ENCODE data around the gene SDK1.

SDK1 gene

DNA sequence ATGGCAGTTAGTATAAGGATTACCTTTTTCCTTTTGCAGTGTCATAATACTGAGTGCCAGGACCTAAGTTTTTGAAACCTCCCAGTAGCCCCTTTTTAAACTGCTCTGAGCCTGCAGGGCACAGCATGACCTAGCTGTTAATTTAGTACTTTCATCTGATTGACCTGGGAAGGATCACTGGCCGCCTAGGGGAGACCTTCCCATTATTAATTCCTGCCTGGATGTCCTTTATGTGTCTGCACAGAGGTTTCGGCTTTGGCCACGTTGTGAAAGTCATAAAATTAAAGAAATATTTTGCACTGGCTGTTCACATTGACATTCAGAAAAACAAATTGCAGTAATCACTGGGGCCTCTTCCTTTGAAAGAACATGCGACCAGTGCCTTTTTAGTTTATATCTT lies 290.2 kb downstream of the SDK1 start:
- no peak for DNase-seq (ENCODE audit: low read depth)

DNA sequence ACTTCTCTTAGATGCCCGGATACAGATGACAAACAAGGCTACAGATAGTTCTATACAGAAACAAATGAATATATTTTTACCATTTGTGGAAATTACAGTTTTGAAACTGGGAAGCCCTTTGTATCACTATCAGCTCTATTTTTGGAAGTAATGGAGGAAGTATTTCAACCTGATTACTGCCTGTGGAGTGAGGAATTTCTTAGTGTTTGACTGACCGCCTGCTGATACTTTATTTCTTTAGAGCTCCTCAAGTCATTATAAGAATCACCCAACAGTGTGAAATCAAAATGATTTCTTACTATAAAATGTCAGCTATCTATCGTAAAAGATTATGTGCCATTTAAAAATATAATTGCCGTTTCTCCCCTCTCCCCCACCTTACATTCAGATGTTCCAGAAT lies 290.9 kb downstream of the SDK1 start:
- no peak for DNase-seq (ENCODE audit: low read depth)

DNA sequence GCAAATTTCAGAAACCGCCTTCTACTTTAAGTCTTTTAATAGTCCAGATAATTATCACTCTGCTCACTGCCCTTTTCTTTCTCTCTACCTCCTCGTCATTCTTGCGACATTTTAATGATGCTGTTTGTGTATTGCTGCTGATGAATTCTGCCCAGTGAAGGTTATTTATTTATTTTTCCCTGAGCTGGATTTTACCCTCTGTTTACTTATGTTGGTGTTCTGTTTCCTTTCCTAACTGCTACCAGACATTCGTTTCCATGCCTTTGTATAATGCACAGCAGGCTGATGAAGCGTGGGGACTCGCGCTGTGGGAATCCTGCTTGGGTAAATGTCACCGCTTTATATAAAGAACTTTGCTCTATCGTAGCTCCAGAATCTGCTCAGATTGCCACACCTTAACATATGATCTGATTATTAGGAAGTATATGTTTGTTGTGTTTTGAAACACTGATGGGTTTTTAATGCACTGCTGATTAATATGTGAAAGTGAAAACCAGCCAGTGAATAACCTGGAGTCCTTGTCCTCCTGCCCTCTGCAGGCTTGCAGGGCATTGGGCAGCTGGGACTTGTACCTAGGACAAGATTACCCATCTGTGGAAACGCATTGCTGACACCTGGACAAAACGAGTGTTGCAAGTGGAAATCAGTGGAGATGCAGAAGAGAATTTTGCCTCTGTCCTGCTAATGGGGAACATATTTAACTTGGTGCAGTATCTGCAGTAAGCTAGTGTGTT lies 291.5 kb downstream of the SDK1 start:
- no peak for DNase-seq (ENCODE audit: low read depth)

DNA sequence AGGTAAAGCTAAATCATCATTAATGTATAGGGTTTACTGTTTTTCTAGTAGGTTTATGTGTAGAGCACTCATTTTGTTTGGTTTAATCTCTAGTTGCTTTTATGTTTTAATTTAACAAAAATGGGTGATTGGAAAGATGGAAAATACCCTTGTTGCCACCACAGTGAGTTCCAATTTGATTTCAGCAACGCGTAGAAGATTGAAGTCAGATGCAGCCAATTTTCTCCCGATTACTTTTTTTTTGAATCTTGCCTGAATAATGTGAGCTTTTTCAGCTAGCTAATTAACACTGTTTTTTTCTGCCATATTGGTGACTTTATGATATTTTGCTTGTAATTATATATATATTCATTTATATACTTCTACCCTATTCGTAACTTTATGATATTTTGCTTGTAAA lies 293.8 kb downstream of the SDK1 start:
- no peak for DNase-seq (ENCODE audit: low read depth)

DNA sequence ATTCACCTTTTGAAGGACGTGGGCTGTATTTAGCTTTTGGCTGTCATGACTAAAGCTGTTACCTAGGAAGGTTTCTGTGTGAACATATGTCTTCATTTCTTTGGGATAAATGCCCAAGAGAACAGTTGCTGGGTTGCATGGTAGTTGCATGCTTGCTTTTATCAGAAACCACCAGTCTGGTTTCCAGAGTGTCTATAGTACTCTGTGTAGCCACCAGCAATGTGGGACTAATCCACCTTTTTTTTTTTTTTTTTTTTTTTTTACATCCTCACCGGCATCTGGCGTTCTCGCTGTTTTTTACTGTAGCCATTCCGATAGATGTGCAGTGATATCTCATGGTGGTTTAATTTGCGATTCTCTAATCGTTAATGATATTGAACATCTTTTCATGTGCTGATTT lies 297.8 kb downstream of the SDK1 start:
- DNase-seq (ENCODE audit: low read depth) = no peak

DNA sequence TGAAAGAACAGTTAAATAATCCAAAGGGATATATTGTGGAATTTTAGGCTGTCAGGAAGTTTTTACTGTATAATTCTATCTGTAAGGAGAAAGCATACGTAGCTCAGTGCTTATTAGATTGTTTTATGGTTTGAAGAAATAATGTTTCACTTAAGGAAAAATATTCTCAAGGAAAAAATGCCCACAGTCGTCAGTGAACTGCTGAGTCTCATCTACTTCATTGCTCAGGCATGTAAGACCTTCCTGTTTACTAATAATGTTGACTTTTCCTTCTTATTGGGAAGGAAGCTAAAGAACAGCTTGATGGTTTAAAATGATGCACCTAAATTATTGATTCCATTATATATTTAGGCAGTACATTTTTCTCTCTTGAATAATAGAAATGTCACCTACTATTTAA lies 304.2 kb downstream of the SDK1 start:
- no peak for DNase-seq (ENCODE audit: low read depth)

DNA sequence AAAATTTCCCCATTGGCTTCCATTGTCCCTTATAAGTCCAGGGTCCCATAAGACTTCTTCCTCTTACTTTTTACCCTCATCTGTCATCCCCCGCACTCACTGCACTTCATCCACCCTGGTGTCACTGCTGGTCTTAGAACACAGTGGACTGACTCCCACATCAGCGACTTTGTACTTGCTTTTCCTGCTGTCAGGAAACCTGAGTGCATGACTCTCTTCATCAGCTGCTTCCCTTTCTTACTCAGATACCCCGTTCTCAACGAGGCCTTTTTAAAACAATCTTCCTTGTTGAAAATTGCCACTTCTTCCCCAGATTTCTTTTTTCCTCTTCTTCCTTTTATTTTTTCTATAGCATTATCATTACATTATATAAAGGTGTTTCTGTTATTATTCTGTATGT lies 305.4 kb downstream of the SDK1 start:
- DNase-seq (ENCODE audit: low read depth) = no peak

DNA sequence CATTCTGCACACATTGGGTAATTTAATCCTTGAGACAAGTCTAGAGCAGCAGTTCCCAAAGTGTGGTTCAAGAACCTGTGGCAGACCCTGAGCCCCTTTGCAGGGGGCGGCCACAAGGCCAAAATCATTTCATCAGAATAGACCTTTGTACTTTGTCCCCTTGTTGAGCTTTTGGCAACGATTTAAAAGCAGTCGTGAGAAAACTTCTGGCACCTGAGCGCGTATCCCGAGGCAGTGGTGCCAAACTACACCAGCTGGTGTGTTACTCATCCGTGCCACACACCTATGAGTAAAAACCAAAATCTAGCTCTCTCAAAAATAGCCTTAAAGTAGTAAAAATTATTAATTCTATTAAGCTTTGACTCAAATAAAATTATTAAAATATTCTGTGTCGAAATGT lies 306.8 kb downstream of the SDK1 start:
- no peak for DNase-seq (ENCODE audit: low read depth)

DNA sequence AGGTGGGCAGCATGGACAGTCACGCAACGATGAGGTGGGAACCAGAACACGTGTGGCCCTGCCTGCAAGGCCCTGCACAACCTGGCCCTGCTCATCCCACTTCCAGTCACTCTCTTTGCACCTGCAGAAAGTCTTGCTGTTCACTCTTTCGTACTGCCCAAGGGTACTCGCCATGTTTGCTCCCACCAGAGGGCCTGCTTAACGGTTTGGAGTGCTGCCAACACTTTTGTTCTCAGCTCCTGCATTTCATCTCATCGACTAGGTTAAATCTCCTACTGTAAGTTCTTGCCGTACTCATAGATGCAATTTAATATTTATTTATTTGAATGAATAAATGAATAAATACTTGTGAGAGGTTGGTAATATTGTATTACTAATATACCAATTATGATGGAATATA lies 315.3 kb downstream of the SDK1 start:
- DNase-seq (ENCODE audit: low read depth) = no peak

DNA sequence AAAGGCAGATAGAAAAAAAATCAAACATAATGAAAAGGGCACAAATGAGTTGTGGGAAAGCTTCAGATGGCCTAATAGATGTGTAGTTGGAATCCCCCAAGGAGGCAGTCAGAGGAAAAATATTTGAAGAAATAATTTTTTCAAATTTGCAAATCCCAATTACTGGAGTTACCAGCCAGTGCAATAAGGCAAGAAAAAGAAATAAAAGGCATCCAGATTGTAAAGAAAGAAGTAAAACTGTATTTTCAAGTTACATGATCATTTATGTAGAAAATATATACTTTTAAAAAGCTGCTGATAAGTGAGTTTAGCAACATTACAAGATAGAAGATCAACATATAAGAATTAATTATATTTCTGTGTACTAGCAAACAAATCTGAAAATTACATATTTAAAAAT lies 329.0 kb downstream of the SDK1 start:
- DNase-seq (ENCODE audit: low read depth) = no peak

DNA sequence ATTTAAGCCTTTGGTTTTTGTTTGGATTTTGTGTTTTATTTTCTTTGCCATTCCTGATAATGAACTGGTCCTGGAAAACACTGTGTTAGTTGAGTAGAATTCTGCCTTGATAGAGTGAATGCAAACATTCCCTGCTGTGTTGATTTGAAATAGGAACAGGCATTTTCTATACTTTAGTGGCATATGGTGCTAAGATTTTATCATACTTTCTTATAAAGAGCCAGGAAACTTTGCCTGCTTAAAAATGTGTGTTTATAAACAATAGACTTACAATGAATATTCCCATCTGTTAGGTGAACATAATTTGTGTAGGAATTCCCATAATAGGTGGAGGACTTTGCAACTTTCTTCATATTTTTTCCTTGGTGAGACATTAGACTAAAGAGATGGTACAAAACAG lies 333.3 kb downstream of the SDK1 start:
- no peak for DNase-seq (ENCODE audit: low read depth)

DNA sequence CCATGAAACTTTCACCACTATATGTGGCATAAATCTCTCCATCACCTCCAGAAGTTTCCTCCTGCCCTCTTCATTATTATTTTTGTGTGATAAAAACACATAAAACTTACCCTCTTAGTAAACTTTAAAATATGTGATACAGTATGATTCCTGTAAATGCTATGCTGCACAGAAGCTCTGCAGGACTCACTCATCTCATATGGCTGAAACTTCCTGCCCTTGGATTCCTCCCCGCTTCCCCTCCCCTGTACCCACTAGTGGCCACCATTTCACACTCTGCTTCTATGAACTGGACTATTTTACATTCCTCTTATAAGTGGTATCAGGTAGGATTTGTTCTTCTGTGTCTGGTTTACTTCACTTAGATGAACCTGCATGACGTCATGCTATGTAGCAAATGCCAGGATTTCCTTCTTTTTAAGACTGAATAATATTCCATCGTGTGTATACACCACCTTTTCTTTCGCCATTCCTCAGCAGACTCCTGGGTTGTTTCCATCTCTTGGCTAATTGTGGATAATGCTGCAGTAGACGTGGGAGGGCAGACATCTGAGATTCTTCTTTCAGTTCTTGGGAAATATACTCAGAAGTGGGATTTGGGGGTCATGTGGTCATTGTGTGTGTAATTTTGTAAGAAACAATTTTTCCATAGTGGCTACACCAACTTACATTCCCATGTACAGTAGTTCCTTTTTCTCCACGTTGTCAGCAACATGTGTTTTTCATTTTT lies 335.2 kb downstream of the SDK1 start:
- DNase-seq (ENCODE audit: low read depth) = no peak

DNA sequence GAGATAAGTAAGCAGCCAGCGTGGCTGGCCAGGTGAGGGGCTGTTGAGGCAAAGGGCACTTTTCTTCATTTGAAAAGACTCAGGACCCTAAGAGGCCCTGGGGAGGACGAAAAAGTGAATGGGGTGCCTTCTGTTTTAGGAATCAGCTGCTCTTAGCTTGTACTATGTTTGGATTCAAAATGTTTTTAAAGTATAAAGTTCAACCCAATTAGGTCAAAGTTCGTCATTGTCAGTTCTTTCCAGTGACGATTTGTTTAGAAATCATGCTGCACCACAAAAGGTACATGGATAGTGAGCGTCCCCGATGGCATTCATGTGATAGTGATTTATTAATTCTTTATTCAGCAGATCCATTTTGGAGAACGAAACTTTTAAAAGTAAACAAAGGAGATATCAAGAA lies 338.2 kb downstream of the SDK1 start:
- no peak for DNase-seq (ENCODE audit: low read depth)

DNA sequence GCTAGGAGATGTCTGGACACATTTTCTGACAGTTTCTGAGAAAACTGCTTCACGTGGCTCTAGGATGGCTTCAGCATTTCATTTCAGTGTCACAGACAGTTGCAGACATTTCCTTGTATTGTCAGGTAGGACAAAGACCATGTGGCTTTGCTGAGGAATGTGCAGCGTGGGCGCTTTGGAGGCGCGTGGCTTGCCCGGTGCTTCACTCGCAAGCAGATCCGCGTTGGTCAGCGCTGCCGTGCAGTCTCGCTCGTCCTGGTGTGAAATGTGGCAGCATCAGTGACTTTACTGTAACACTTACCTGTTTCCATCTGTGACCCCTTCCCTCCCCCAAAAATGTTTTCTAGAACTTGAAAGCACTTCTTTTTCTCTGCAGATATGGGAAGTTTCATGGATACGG lies 340.5 kb downstream of the SDK1 start:
- DNase-seq (ENCODE audit: low read depth) = no peak

DNA sequence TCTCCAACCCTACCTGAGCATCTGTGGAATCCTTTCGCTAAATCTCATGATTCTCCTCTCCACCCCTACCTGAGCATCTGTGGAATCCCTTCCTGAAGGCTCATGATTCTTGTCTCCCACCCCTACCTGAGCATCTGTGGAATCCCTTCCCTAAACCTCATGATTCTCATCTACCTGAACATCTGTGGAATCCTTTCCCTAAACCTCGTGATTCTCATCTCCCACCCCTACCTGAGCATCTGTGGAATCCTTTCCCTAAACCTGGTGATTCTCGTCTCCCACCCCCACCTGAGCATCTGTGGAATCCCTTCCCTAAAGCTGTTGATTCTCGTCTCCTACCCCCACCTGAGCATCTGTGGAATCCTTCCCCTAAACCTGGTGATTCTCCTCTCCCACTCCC lies 342.0 kb downstream of the SDK1 start:
- DNase-seq (ENCODE audit: low read depth) = no peak

DNA sequence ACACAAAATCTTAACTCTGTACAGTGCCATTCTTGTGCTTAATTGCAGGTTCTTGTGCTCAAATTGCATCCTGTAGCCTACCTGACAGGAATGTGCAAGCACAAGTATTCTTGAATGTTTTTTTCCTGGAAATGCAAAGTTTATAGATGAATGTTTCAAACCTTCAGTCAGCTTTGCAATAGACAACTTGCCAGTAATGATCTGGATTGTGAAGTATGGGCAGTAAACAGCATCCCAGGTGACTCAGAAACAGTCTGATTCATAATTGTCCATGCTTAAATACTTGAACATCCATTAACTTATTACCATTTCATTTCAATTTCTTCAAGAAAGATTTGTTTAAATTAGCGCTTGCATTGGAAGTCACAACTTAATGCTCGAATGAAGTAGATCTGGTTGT lies 347.2 kb downstream of the SDK1 start:
- no peak for DNase-seq (ENCODE audit: low read depth)

DNA sequence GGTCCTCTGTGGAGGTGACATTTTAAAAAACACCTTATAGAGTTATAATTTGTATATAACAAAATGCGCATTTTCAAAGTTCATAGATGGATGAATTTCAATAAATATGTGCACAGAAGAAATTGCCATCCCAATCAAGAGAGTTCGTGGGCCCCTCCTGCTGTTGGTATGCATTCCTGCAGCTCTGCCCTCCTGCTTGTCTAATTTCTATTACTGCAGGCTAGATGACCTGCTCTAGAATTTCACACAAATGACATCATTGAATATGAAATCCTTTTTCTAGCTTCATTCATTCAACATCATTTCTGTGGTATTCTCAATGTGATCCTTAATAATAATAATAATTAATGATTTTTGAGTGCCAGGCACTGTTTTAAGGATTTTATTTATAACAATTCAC lies 348.2 kb downstream of the SDK1 start:
- DNase-seq (ENCODE audit: low read depth) = no peak

DNA sequence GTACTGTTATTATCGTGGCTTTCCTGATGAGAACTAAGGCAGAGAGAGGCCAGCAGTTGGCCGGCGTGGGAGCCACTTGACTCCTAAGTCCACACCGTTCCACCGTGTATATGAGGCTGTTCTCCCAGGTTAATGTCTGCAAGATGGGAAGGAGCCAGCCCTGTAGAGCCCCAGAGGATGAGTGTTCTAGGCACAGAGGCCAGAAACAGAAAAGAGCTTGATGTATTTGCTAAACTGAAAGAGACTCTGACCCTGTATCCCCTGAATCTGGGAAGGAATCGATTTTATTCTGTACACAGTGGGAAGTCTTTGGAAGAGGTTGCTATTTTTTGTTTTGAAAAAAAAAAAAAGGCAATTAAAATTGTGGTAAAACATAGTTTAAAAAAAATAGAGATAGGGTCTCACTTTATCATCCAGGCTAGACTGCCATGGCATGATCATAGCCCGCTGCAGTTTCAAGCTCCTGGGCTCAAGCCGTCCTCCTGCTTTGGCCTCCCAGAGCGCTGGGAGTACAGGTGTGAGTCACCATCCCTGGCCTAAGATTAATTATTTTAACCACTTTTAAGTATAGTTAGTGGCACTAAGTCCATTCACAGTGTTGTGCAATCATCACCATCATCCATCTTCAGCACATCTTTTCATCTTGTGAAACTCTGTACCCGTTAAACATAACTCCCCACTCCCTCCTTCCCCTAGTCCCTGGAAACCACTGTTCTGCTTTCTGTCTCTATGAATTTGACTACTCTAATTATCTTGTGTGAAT lies 348.8 kb downstream of the SDK1 start:
- no peak for DNase-seq (ENCODE audit: low read depth)

DNA sequence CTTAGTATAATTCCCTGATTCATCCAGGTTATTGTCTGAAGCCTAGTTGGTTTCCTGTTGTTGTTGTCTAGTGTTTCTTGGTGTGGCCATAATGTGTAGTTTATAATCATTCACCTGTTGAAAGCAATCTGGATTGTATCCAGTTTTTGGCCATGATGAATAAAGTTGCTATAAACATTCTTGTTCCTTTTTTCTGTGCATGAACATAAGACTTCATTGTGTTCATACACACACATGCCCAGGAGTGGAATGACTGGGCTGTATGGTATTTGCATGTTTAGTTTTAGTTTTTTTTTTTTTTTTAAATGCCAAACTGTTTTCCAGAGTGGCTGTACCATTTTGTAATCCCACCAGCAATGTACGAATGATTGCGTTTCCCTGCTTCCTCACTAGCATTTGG lies 349.8 kb downstream of the SDK1 start:
- no peak for DNase-seq (ENCODE audit: low read depth)

DNA sequence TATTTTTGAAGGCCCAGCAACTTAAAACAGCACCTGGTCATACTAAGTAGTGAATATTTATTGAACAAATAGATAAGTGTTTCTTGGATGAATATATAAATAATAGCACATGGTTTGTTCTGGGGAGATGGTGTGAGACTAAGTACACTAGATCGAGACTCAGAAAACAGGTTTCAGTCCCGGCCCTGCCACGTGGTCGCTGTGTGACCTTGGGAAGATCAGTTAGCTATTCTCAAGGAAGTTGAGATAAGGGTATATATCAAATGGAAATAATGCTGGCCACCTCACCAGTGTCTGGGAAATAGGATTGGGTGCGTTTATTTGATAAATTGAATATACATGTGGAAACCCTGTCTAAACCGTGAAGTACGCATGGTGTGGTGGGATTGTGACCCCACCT lies 354.6 kb downstream of the SDK1 start:
- no peak for DNase-seq (ENCODE audit: low read depth)

DNA sequence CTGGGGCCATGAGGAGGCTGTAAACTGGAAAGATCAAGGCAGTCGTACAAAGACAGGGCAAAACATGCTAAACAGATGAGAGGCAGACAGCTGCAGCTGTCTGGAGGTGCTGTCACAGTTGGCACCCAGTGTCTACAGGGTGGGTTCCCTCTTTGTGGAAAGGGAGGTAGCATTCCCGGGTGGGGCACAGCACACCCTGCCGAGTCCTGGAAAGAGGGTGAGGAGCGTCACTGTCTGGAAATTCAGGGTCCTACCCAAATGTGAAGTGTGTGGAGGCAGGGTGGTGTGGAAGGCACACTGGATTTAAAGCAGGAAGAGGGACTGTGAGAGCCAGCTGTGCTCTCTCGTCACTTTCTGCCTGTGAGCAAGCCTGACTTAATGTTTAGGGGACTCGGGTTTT lies 356.2 kb downstream of the SDK1 start:
- no peak for DNase-seq (ENCODE audit: low read depth)

DNA sequence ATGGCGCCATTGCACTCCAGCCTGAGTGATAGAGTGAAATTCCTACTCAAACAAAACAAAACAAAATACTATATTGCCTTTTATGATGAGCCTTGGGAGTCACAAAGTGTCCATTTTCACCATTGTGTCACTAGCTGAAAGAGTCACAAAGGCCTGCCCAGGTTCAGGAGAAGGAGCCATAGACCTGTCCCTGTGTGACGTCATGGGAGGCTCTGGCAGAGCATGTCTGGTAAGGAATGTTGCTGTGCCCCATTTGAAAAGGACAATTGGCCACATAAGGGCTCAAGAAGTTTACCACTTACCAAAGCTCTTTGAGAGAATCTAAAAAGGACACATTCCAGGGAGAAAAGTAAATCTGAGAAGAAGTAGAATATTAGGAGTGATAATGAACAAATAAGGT lies 367.7 kb downstream of the SDK1 start:
- no peak for DNase-seq (ENCODE audit: low read depth)

DNA sequence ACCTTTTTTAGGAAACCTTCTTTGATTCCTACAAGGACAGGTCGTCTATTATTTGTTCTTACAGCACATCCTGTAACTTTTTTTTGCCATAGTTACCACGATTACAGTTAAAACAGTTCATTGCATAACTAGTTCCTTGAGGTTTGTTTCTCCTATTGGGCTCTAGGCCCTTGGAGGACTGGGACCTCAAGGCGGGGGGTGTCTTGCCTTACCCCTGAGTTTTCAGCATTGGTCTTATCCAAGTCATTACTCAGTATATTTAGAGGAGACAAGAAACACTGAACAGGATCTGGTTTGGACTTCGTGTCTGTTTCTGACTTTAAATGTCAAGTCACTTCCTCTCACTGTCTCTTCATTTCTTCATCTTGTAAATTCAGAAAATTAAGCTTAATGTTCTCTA lies 369.8 kb downstream of the SDK1 start:
- DNase-seq (ENCODE audit: low read depth) = no peak

Data from stimulated activated CD8-positive, alpha-beta memory T cell treated with anti-CD3 and anti-CD28 coated beads, Interleukin-12 subunit alpha, Interleukin-12 subunit beta, amount 100 ng/mL, for 4 hours (primary cell).